GM23248 (cell line): ENCODE data around the gene CARMIL1. TPM values are rescaled to one million over a fixed set of nuclear protein-coding genes. Genes with fewer than 3 reads are reported as not detected.

Experiments used
- DNase-seq: peaks from one replicate; pipeline ENCODE4 v3.0.0-alpha.2; 2015
- H2AFZ ChIP-seq: fragments of 200-600 bp; sonication (generic); 2 replicates; pipeline ENCODE4 v1.6.1; 2016; ENCODE audit warnings: antibody characterized with exemption
- H3F3A ChIP-seq: fragments of 200-600 bp; sonication (generic); 2 replicates; pipeline ENCODE4 v1.6.1; 2016; ENCODE audit warnings: mild to moderate bottlenecking, antibody characterized with exemption, mixed run types; ENCODE audit not compliant: insufficient read depth
- H3K27ac ChIP-seq: fragments of 200-600 bp; sonication (generic); 2 replicates; pipeline ENCODE4 v1.5.1; 2016; ENCODE audit warnings: mild to moderate bottlenecking
- H3K27me3 ChIP-seq: fragments of 200-600 bp; sonication (generic); replicated peaks from 2 replicates; pipeline ENCODE4 v1.6.1; 2016; ENCODE audit warnings: mild to moderate bottlenecking; ENCODE audit not compliant: insufficient read depth
- H3K36me3 ChIP-seq: fragments of 200-600 bp; sonication (generic); 2 replicates; pipeline ENCODE4 v1.6.1; 2016; ENCODE audit warnings: low read depth, mild to moderate bottlenecking
- H3K4me1 ChIP-seq: fragments of 200-600 bp; sonication (generic); 2 replicates; pipeline ENCODE4 v1.6.1; 2016; ENCODE audit warnings: mild to moderate bottlenecking; ENCODE audit not compliant: insufficient read depth
- H3K4me2 ChIP-seq: fragments of 200-600 bp; sonication (generic); one replicate; pipeline ENCODE4 v1.6.1; 2016; ENCODE audit warnings: mild to moderate bottlenecking; ENCODE audit not compliant: unreplicated experiment
- H3K4me3 ChIP-seq: fragments of 200-600 bp; sonication (generic); 2 replicates; pipeline ENCODE4 v1.5.1; 2016; ENCODE audit warnings: mild to moderate bottlenecking
- H3K79me2 ChIP-seq: fragments of 200-600 bp; sonication (generic); 2 replicates; pipeline ENCODE4 v1.6.1; 2016; ENCODE audit warnings: mild to moderate bottlenecking; ENCODE audit not compliant: insufficient read depth
- H3K9ac ChIP-seq: fragments of 200-600 bp; sonication (generic); 2 replicates; pipeline ENCODE4 v1.6.1; 2016; ENCODE audit warnings: mild to moderate bottlenecking
- H3K9me2 ChIP-seq: fragments of 200-600 bp; sonication (generic); 2 replicates; pipeline ENCODE4 v1.6.1; 2016; ENCODE audit warnings: mixed run types, mild to moderate bottlenecking, moderate library complexity; ENCODE audit not compliant: insufficient read depth
- H3K9me3 ChIP-seq: fragments of 200-600 bp; sonication (generic); one replicate; pipeline ENCODE4 v1.6.1; 2017; ENCODE audit warnings: low read depth
- H4K20me1 ChIP-seq: fragments of 200-600 bp; sonication (generic); 2 replicates; pipeline ENCODE4 v1.6.0; 2016; ENCODE audit not compliant: insufficient read depth
- EZH2 ChIP-seq: fragments of 200-600 bp; sonication (generic); IDR thresholded peaks from 2 replicates; pipeline ENCODE4 v1.6.1; 2018; ENCODE audit warnings: antibody characterized with exemption, mild to moderate bottlenecking; ENCODE audit not compliant: insufficient read depth, poor library complexity, severe bottlenecking
- EZH2phosphoT487 ChIP-seq: fragments of 200-600 bp; sonication (generic); IDR thresholded peaks from 2 replicates; pipeline ENCODE4 v1.6.1; 2018; ENCODE audit warnings: antibody characterized with exemption, moderate library complexity, mild to moderate bottlenecking, low read depth; ENCODE audit not compliant: insufficient read depth
- WGBS, 2 experiments: methylation state at CpG; one replicate each; pipeline ENCODE4 v1.1.6; 2015 to 2017; ENCODE audit warnings: low lambda C conversion rate in 2 of 2, low coverage in 1 of 2; ENCODE audit errors: missing lambda C conversion rate in 2 of 2; 5-methylcytosine and 5-hydroxymethylcytosine counted together
- in situ Hi-C: fragments of 300-500 bp; cut with MboI; formaldehyde crosslinking; loops from 2 replicates; pipeline ENCODE4 v1.15.0; 2020
- polyA plus RNA-seq: library from polyadenylated mRNA; unstranded; fragments of >200 nt; fragmentation: Nextera tagmentation; extraction: Ambion mirVana; gene quantifications from 2 replicates; pipeline ENCODE4 v1.2.1, GENCODE V29; 2016
- total RNA-seq: library from RNA; depleted of rRNA; stranded (reverse); fragments of >200 nt; shearing (Covaris generic); gene quantifications from 2 replicates; pipeline ENCODE4 v1.2.3, GENCODE V29; 2014

The CARMIL1 gene
- total and polyA plus RNA-seq, 2 experiments from 2014 or later, result 10.9 to 11.0 TPM

DNA sequence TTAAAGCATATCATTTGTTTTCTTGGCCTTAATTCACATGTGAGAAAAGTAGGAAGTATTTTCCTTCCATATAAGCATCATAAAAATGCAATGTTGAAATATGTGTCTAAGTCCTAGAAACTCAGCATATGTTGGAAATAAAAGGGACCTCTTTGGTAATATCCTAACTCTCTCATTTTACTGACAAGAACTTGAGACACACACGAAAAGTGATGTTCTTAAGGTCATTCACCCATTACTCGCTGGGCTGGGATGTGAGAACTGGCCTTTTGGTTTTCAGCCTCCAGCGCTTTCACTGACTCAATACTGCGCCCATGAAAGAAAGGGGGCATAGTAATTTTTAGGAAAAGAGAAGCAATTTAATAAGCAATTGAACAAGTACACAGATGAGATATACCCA lies 219.3 kb downstream of the CARMIL1 start:
- Histone ChIP-seq H3K4me2 (no peak overlapping the region), H3K79me2 (no peaks in the 10 kb centered on the region), H3K36me3 (no peaks in the 10 kb centered on the region), H3K9ac (no peak overlapping the region), H3K27ac (no peak overlapping the region), H3F3A (0 out of 2 replicates have a peak, but pooled peaks cover 6% of the 10 kb centered on the region), H4K20me1 (no peaks in the 10 kb centered on the region), H3K4me3 (no peak overlapping the region), H3K27me3 (no peaks in the 10 kb centered on the region), H2AFZ (no peak overlapping the region), H3K9me3 (no peaks in the 10 kb centered on the region), H3K9me2 (no peaks in the 10 kb centered on the region; the same call in 1 of the 2 replicates), H3K4me1 (peaks cover 9% of the 10 kb centered on the region)
- in situ Hi-C loops, result no loop called here
- WGBS, 2 experiments, result 90 to 95% methylated on average over 4 of the region's 4 CpGs
- DNase-seq, result no peak
- TF ChIP-seq EZH2phosphoT487 (no peak), EZH2 (no peak)

GRCh38 chr6:25499615-25500235 lies 220.6 kb downstream of the CARMIL1 start:
- no peak overlapping the region for H2AFZ ChIP-seq
- no peak for TF ChIP-seq EZH2
- TF ChIP-seq EZH2phosphoT487, result no peak
- 60 to 63% methylated on average over 3 of the region's 3 CpGs for WGBS, 2 experiments
- H3K4me1 ChIP-seq, result peaks cover 15% of the 10 kb centered on the region
- no peak overlapping the region for H3K4me2 ChIP-seq
- H3K9me3 ChIP-seq, result no peaks in the 10 kb centered on the region
- in situ Hi-C loops, result no loop called here
- H3K9me2 ChIP-seq, result no peaks in the 10 kb centered on the region; the same call in 1 of the 2 replicates
- H3F3A ChIP-seq, result peaks cover 14% of the 10 kb centered on the region
- no peak overlapping the region; the same call in 1 of the 2 replicates for H3K27ac ChIP-seq
- peak; percentile 51 for DNase-seq
- no peaks in the 10 kb centered on the region for H3K36me3 ChIP-seq
- no peak overlapping the region for H3K4me3 ChIP-seq
- no peak overlapping the region for H3K9ac ChIP-seq
- no peaks in the 10 kb centered on the region for H4K20me1 ChIP-seq
- H3K27me3 ChIP-seq, result no peaks in the 10 kb centered on the region
- H3K79me2 ChIP-seq, result no peaks in the 10 kb centered on the region

DNA sequence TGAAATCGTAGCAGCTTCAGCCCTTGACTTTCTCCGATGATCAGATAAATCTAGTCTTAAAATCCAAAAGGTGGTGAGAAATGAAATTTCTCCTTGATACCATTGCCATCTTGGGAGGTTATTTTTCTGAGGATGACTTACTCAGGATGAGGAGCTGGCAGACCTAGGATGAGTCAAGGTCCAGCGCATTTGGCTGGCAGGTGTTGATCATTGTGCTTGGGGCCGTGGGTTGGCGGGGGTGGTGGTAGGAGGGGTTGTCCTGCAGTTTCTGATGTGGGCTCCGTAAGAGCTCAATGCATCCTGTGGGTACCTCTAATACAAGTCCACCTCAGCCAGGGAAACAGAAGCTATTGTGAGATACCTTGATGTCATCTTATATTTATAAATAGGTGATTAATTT lies 224.5 kb downstream of the CARMIL1 start:
- Histone ChIP-seq H3K4me2 (no peak overlapping the region), H3K4me3 (no peak overlapping the region), H3K36me3 (no peaks in the 10 kb centered on the region), H3K9ac (no peak overlapping the region), H3K27me3 (no peaks in the 10 kb centered on the region), H3K27ac (no peak overlapping the region), H3F3A (peaks cover 23% of the 10 kb centered on the region), H3K4me1 (peaks cover 23% of the 10 kb centered on the region), H2AFZ (no peak overlapping the region), H3K79me2 (no peaks in the 10 kb centered on the region), H4K20me1 (no peaks in the 10 kb centered on the region), H3K9me2 (no peaks in the 10 kb centered on the region; the same call in 1 of the 2 replicates), H3K9me3 (no peaks in the 10 kb centered on the region)
- no peak for TF ChIP-seq EZH2
- no peak for TF ChIP-seq EZH2phosphoT487
- no peak for DNase-seq
- 95 to 97% methylated on average over 5 to 6 of the region's 6 CpGs for WGBS, 2 experiments
- in situ Hi-C loops, result no loop called here

- H3K4me3 ChIP-seq, result no peak overlapping the region
- no peaks in the 10 kb centered on the region for H3K9me3 ChIP-seq
- no peaks in the 10 kb centered on the region for H3K36me3 ChIP-seq
- no peaks in the 10 kb centered on the region; the same call in 1 of the 2 replicates for H3K9me2 ChIP-seq
- no peaks in the 10 kb centered on the region for H3K27me3 ChIP-seq
- WGBS, 2 experiments, result 30 to 32% methylated on average over 4 of the region's 4 CpGs
- no peak overlapping the region for H3K9ac ChIP-seq
- H2AFZ ChIP-seq, result no peak overlapping the region
- H3F3A ChIP-seq, result peaks cover 24% of the 10 kb centered on the region
- H3K27ac ChIP-seq, result peak overlapping the region; percentile 36
- H3K4me1 ChIP-seq, result peaks cover 21% of the 10 kb centered on the region
- TF ChIP-seq EZH2, result no peak
- no peak for TF ChIP-seq EZH2phosphoT487
- DNase-seq, result peak; percentile 87
- H3K4me2 ChIP-seq, result no peak overlapping the region
- H4K20me1 ChIP-seq, result no peaks in the 10 kb centered on the region
- in situ Hi-C loops, result no loop called here
- no peaks in the 10 kb centered on the region for H3K79me2 ChIP-seq
Observed at GRCh38 chr6:25504661-25505060, 225.5 kb downstream of the CARMIL1 start.
